GM13977 (cell line): ENCODE results near the gene MCM5.
"Not testable (repeated sequence)": the region's sequence is repeated elsewhere in the genome, so short reads cannot be mapped to it uniquely, and the experiment has no call there.

ENCODE experiments used
- DNase-seq: peaks from one replicate; pipeline ENCODE4 v3.0.0; 2012; ENCODE audit warnings: low spot score
- in situ Hi-C: fragments of 300-500 bp; cut with MboI; formaldehyde crosslinking; loops from one replicate; pipeline ENCODE4 v1.12.0; 2022; ENCODE audit warnings: low sequenced_read_pairs, low pct_unique_long_range_greater_than_20kb, mixed read lengths, inconsistent platforms; ENCODE audit not compliant: unreplicated experiment
- TF ChIP-seq, protein P1 (sequence below): IDR thresholded peaks from 2 replicates; pipeline ENCODE4 v1.5.1; 2012; ENCODE audit warnings: mild to moderate bottlenecking, control low read depth; ENCODE audit not compliant: insufficient read depth; ENCODE audit errors: extremely low read depth, missing control alignments

The MCM5 gene

DNA sequence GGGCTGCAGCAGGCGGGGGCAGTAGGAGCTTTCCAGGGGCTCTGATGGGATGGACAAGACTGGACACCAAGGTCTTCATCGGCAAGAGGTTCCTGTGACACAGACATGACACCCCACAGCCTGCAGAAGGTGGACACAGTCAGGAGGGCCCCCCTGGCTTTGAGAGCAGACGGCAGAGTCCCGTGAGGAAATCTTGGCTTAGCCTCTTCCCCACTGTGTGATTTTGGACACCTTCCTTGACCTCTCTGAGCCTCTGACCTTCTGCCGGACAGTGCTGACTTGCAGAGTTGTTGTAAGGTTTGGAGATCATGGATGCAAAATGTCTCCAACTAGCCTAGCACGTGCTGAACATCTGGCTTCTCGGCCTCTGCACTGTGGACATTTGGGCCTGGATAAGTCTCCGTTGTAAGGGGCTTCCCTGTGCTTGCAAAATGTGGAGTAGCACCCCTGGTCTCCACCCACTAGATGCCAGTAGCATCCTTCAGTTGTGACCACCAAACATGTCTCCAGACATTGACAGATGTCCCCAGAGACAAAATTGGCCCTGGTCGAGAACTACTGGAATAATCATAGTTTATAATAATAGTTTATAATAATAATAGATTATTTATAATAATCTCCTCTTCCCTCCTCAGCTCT lies 54.6 kb downstream of the MCM5 start:
- TF ChIP-seq, protein P1, sequence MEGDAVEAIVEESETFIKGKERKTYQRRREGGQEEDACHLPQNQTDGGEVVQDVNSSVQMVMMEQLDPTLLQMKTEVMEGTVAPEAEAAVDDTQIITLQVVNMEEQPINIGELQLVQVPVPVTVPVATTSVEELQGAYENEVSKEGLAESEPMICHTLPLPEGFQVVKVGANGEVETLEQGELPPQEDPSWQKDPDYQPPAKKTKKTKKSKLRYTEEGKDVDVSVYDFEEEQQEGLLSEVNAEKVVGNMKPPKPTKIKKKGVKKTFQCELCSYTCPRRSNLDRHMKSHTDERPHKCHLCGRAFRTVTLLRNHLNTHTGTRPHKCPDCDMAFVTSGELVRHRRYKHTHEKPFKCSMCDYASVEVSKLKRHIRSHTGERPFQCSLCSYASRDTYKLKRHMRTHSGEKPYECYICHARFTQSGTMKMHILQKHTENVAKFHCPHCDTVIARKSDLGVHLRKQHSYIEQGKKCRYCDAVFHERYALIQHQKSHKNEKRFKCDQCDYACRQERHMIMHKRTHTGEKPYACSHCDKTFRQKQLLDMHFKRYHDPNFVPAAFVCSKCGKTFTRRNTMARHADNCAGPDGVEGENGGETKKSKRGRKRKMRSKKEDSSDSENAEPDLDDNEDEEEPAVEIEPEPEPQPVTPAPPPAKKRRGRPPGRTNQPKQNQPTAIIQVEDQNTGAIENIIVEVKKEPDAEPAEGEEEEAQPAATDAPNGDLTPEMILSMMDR: no peak
- no peak for DNase-seq
- in situ Hi-C loops: no loop called here

DNA sequence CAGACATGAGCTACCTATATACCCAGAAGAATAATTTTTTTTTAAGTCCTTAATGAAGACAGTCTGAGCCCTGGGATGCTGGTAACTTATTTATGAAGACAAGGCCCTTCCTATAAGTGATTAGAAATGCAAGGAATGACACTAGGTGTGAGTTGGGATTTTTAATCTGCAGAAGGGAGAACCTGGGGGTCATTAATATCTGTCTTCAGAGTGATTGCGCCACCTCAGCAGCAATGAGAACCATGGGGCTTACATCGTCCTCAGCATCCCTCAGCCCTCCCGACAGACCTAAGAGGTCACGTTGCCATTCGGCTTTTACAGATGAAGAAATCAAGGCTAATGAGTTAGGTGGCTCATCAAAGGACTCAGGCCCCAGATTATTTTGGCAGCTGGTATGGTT lies 55.6 kb downstream of the MCM5 start:
- TF ChIP-seq, protein P1: no peak

DNA sequence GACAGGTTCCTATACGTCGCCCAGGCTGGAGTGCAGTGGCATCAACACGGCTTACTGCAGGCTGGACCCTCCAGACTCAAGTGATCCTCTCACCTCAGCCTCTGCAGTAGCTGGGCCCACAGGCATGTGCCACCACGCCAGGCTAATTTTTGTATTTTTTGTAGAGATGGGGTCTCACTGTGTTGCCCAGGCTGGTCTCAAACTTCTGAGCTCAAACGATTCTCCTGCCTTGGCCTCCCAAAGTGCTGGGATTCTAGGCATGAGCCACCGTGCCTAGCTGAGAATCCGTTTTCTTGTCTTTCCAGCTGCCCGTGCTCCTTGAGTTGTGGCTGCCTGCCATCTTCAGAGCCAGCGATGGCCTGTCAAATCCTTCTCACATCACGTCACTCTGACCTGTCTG lies 56.8 kb downstream of the MCM5 start:
- in situ Hi-C loops: no loop called here
- TF ChIP-seq, protein P1: no peak
- DNase-seq: no peak

More for the DNA sequence above, 55.6 kb downstream of the MCM5 start:
- DNase-seq: no peak
- in situ Hi-C loops: no loop called here

DNA sequence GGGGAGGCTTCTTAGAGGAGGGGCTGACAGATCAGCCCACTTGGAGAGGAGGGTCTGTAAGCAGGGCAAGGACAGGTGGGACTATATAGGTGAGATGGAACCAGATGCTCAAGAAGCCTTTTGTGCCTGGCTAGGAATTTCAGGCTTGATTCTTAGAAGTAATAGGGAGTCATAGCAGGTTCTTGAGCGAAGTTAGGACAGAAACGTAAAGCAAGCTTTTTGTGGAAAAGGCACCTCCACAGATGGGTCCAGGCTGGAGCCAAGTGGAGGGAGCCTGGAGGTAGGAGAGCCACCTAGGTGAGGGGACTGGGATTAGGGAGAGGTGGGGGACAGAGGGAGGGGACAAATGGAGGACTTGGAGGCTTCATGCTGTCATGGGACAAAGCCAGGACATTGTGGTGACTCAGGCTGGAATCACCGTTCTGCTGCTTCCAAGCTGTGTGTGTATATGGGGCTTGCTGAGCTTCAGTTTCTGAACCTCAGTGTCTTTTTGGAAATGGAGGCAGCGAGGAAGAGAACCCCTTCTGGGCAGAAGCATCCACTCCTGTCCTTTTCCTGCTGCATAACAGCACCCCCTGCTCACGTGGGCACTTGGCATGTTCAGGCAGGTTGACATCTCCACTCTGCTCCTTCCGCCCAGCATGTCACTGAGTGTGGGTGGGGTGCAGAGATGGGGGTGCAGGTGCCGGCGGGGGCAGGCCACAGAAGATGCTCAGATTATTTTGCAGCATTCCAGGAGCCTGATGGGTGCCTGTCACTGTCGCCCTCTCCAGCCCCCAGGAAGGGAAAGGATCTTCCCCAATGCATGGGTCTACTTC lies 58.0 kb downstream of the MCM5 start:
- TF ChIP-seq, protein P1: no peak
- in situ Hi-C loops: no loop called here
- no peak for DNase-seq

DNA sequence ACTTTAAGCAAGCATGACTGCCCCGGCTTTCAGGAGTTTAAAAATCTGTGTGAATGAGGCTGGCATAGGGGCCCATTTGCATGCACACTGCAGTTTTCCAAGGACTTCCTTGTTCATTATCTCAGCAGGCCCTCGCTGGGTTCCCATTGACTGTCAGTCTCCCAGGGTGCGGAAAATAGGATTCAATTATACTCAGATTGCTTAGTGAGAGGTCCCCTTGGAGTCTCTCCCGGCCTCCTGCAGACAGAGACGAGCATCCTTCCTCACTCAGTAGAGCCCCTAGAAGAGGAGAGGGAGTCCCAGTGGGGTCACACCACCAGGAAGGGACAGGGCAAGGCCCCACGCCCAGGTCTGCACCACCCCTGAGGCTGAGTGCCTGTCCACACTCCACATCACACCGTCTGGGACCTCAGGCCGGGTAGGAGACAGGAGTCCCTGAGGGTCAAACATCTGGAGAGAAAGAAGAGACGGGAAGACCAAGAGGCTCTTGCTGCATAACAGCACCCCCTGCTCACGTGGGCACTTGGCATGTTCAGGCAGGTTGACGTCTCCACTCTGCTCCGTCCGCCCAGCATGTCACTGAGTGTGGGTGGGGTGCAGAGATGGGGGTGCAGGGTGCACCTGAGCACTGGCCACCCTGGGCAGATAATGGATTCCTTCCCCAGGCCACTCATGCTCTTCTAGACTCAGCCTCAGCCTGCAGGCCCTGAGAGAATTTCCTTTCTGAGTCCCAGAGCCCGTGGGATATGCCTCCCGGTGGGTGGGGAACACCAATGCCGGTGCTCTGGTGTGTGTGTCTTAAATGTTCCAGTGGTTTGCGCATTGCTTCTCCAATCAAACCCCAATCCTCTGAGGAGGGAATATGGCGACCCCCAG lies 58.8 kb downstream of the MCM5 start:
- in situ Hi-C loops: no loop called here
- TF ChIP-seq, protein P1: no peak
- DNase-seq: no peak

DNA sequence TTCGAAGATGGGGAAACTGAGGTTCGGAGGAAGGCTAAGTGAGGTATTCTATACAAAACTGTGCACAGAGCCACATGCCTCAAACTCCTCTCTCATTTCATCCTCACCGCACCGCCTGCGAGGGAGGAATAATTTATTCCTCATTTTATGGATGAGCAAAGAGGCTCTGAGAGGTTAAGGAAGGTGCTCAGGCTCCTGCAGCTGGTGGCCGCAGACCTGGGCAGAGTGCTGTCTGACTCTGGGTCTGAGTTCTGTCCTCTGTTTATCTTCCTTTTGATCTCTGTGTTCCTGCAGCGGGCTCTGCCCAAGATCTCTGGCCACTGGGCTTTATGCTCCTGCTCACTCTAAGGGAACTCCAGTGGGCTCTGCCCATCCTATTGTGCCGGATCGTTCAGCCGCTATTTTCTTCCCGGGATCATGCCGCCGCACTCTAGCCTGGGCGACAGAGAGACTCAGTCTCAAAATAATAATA lies 59.5 kb downstream of the MCM5 start:
- DNase-seq: no peak
- TF ChIP-seq, protein P1: no peak
- in situ Hi-C loops: no loop called here

DNA sequence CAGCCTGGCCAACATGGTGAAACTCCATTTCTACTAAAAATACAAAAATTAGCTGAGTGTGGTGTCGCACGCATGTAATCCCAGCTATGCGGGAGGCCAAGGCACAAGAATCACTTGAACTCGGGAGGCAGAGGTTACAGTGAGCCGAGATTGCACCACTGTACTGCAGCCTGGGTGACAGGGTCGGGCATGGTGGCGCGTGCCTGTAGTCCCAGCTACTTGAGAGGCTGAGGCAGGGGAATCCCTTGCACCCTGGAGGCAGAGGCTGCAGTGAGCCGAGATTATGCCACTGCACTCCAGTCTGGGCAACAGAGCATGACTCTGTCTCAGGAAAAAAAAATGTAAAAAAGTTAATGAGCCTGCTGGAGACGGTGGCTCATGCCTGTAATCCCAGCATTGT lies 60.0 kb downstream of the MCM5 start:
- in situ Hi-C loops, DNase-seq: not testable (repeated sequence)
